WTC11 (cell line): ENCODE measurements around the gene USF2. TPM values are rescaled to one million over a fixed set of nuclear protein-coding genes. Genes with fewer than 3 reads are reported as not detected.
A peak's percentile ranks its signal among the peaks of the same experiment; 100 is the strongest.

Source experiments
- ATAC-seq: fragments of 200-7000 bp; cut with Tn5 transposase; 2 replicates; pipeline ENCODE4 v1.10.0; 2021; ENCODE audit warnings: mild to moderate bottlenecking, moderate library complexity
- CTCF ChIA-PET: fragments of 300-600 bp; sonication (Branson Sonifier 250); formaldehyde crosslinking; loops from one replicate; lab custom pipeline; 2021; ENCODE audit warnings: antibody characterized with exemption; lab: Charles Lee
- POLR2A ChIA-PET: fragments of 350-600 bp; sonication (Branson Sonifier 250); formaldehyde crosslinking; loops from one replicate; lab custom pipeline; 2021; ENCODE audit warnings: antibody characterized with exemption; lab: Charles Lee
- DNase-seq: peaks from one replicate; pipeline ENCODE4 v3.0.0; 2021; ENCODE audit warnings: low spot score
- H3K27ac Mint-ChIP-seq: 2 replicates; pipeline ENCODE4 v1.8.0; 2021; ENCODE audit warnings: mixed read lengths
- H3K27me3 Mint-ChIP-seq: 2 replicates; pipeline ENCODE4 v1.8.0; 2021; ENCODE audit warnings: low read depth, mild to moderate bottlenecking, moderate library complexity, mixed read lengths
- H3K36me3 Mint-ChIP-seq: 2 replicates; pipeline ENCODE4 v1.8.0; 2021; ENCODE audit warnings: mixed read lengths
- H3K4me1 Mint-ChIP-seq: 2 replicates; pipeline ENCODE4 v1.8.0; 2022; ENCODE audit warnings: mixed read lengths
- H3K4me3 Mint-ChIP-seq: 2 replicates; pipeline ENCODE4 v1.8.0; 2021; ENCODE audit warnings: mild to moderate bottlenecking, moderate library complexity, mixed read lengths
- H3K9me3 Mint-ChIP-seq: 2 replicates; pipeline ENCODE4 v1.8.0; 2021; ENCODE audit warnings: mixed read lengths
- ARID4B ChIP-seq: sonication (generic); formaldehyde crosslinking; IDR thresholded peaks from 2 replicates; pipeline ENCODE4 v1.8.0; 2023; ENCODE audit warnings: missing genetic modification reagents, mild to moderate bottlenecking, borderline replicate concordance
- ATF1 ChIP-seq: sonication (generic); formaldehyde crosslinking; IDR thresholded peaks from 2 replicates; pipeline ENCODE4 v1.8.1; 2023; ENCODE audit warnings: mild to moderate bottlenecking, moderate library complexity, missing genetic modification reagents
- ATF3 ChIP-seq: sonication (generic); formaldehyde crosslinking; conservative IDR thresholded peaks from 2 replicates; pipeline ENCODE4 v1.8.1; 2022; ENCODE audit warnings: mild to moderate bottlenecking, missing genetic modification reagents
- CBFB ChIP-seq: sonication (generic); formaldehyde crosslinking; IDR thresholded peaks from 2 replicates; pipeline ENCODE4 v1.8.1; 2022; ENCODE audit warnings: mild to moderate bottlenecking, low read depth, missing genetic modification reagents
- ERG ChIP-seq: fragments of 250-450 bp; sonication (Bioruptor Pico); IDR thresholded peaks from 2 replicates; pipeline ENCODE4 v1.8.0; 2021; ENCODE audit warnings: mild to moderate bottlenecking
- ETV6 ChIP-seq: sonication (generic); formaldehyde crosslinking; IDR thresholded peaks from 2 replicates; pipeline ENCODE4 v1.8.1; 2022; ENCODE audit warnings: mild to moderate bottlenecking, missing genetic modification reagents
- HMGA2 ChIP-seq: fragments of 250-450 bp; sonication (Bioruptor Pico); IDR thresholded peaks from 2 replicates; pipeline ENCODE4 v1.4.0; 2021; ENCODE audit warnings: mild to moderate bottlenecking, moderate library complexity
- IRF2 ChIP-seq: sonication (generic); formaldehyde crosslinking; IDR thresholded peaks from 2 replicates; pipeline ENCODE4 v1.8.0; 2022; ENCODE audit warnings: low read depth, missing genetic modification reagents, borderline replicate concordance
- KAT7 ChIP-seq: sonication (generic); formaldehyde crosslinking; IDR thresholded peaks from 2 replicates; pipeline ENCODE4 v1.8.1; 2023; ENCODE audit warnings: missing genetic modification reagents, mild to moderate bottlenecking, borderline replicate concordance
- MYBL2 ChIP-seq: sonication (generic); formaldehyde crosslinking; IDR thresholded peaks from 2 replicates; pipeline ENCODE4 v1.8.1; 2023; ENCODE audit warnings: mild to moderate bottlenecking, moderate library complexity, missing genetic modification reagents
- NFE2L1 ChIP-seq: sonication (generic); formaldehyde crosslinking; IDR thresholded peaks from 2 replicates; pipeline ENCODE4 v1.8.1; 2023; ENCODE audit warnings: missing genetic modification reagents
- NR1H2 ChIP-seq: sonication (generic); formaldehyde crosslinking; IDR thresholded peaks from 2 replicates; pipeline ENCODE4 v1.9.0; 2021; ENCODE audit warnings: mild to moderate bottlenecking, moderate library complexity, missing genetic modification reagents
- NR3C1 ChIP-seq: sonication (generic); formaldehyde crosslinking; conservative IDR thresholded peaks from 2 replicates; pipeline ENCODE4 v1.8.1; 2023; ENCODE audit warnings: low read depth, mild to moderate bottlenecking, missing genetic modification reagents
- SMAD3 ChIP-seq: sonication (generic); formaldehyde crosslinking; IDR thresholded peaks from 2 replicates; pipeline ENCODE4 v1.8.0; 2022; ENCODE audit warnings: missing genetic modification reagents, mild to moderate bottlenecking, borderline replicate concordance
- SP1 ChIP-seq: sonication (generic); formaldehyde crosslinking; conservative IDR thresholded peaks from 2 replicates; pipeline ENCODE4 v1.8.1; 2022; ENCODE audit warnings: missing genetic modification reagents
- TP53 ChIP-seq: sonication (generic); formaldehyde crosslinking; IDR thresholded peaks from 2 replicates; pipeline ENCODE4 v1.8.1; 2023; ENCODE audit warnings: mild to moderate bottlenecking, missing genetic modification reagents
- ZBTB21 ChIP-seq: sonication (generic); formaldehyde crosslinking; IDR thresholded peaks from 2 replicates; pipeline ENCODE4 v1.8.1; 2023; ENCODE audit warnings: mild to moderate bottlenecking, missing genetic modification reagents, borderline replicate concordance
- ZNF121 ChIP-seq: sonication (generic); formaldehyde crosslinking; IDR thresholded peaks from 2 replicates; pipeline ENCODE4 v1.8.0; 2023; ENCODE audit warnings: missing genetic modification reagents
- ZNF138 ChIP-seq: sonication (generic); formaldehyde crosslinking; conservative IDR thresholded peaks from 2 replicates; pipeline ENCODE4 v1.8.1; 2022; ENCODE audit warnings: mild to moderate bottlenecking, moderate library complexity, missing genetic modification reagents
- ZNF671 ChIP-seq: fragments of 250-450 bp; sonication (Bioruptor Pico); IDR thresholded peaks from 2 replicates; pipeline ENCODE4 v1.8.0; 2021; ENCODE audit warnings: mild to moderate bottlenecking
- total RNA-seq: library from RNA; stranded (reverse); gene quantifications from 3 replicates; pipeline ENCODE4 v1.2.3, GENCODE V29; 2021
- TF ChIP-seq, protein P1 (sequence below): fragments of 200-600 bp; IDR thresholded peaks from 2 replicates; pipeline ENCODE4 v1.8.0; 2022; ENCODE audit warnings: antibody characterized with exemption
- TF ChIP-seq, protein P2 (sequence below): sonication (generic); formaldehyde crosslinking; IDR thresholded peaks from 2 replicates; pipeline ENCODE4 v1.8.1; 2023; ENCODE audit warnings: mild to moderate bottlenecking, missing genetic modification reagents, moderate library complexity

Gene USF2
- total RNA-seq, 1 experiment from 2014 or later, result 109 TPM

DNA sequence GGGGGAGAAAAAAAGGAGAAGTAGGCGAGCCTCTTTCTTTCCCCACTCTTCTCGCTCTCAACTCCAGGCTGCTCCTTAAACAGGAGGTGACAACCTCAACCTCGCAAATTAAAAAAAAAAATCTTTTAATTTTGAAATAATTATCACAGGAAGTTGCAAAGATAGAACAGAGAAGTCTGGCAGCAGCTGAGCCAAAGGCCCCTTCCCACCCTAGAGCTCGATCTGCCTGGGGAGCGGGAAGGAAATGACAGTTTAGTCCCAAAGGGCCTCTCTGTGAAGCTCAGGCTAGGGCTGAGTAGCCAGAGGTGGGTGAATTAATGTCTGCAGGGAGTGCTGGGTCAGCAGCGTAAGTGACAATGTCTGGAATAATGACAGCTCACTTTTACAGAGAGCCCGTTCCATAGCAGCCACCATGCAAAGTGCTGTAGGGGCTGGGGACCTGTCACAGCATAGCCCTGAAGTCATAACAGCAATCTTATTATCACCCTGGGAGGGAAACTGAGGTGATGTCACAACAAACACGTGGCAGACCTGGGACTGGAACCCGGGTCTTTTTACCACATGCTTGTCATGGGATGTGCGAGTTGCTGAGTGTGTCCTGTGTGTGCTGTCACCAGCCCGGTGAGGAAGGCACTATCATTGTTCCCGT lies 51.4 kb downstream of the USF2 start (continued):
- TF ChIP-seq, protein P1, sequence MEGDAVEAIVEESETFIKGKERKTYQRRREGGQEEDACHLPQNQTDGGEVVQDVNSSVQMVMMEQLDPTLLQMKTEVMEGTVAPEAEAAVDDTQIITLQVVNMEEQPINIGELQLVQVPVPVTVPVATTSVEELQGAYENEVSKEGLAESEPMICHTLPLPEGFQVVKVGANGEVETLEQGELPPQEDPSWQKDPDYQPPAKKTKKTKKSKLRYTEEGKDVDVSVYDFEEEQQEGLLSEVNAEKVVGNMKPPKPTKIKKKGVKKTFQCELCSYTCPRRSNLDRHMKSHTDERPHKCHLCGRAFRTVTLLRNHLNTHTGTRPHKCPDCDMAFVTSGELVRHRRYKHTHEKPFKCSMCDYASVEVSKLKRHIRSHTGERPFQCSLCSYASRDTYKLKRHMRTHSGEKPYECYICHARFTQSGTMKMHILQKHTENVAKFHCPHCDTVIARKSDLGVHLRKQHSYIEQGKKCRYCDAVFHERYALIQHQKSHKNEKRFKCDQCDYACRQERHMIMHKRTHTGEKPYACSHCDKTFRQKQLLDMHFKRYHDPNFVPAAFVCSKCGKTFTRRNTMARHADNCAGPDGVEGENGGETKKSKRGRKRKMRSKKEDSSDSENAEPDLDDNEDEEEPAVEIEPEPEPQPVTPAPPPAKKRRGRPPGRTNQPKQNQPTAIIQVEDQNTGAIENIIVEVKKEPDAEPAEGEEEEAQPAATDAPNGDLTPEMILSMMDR, result no peak
- TF ChIP-seq NFE2L1 (CRISPR knock-in tag) (no peak), NR1H2 (CRISPR knock-in tag) (no peak), ZNF121 (CRISPR knock-in tag) (no peak), ERG (CRISPR knock-in tag) (no peak), ATF1 (no peak), SP1 (CRISPR knock-in tag) (no peak), IRF2 (CRISPR knock-in tag) (no peak)
- TF ChIP-seq, all 79 proteins: peak for 0

- ChIA-PET CTCF (no interaction called here), POLR2A (no interaction called here)
- DNase-seq, result no peak
- H3K27me3 Mint-ChIP-seq, result peaks cover 8% of the 10 kb centered on the region
- no peaks in the 10 kb centered on the region for H3K4me1 Mint-ChIP-seq
- H3K27ac Mint-ChIP-seq, result no peak overlapping the region
- TF ChIP-seq CBFB (CRISPR knock-in tag), result no peak
- no peak for TF ChIP-seq ETV6 (CRISPR knock-in tag)
- TF ChIP-seq ERG (CRISPR knock-in tag), result no peak
- 0 out of 2 replicates have a peak, but pooled peaks cover 2% of the 10 kb centered on the region for H3K36me3 Mint-ChIP-seq
- peaks cover 13% of the 10 kb centered on the region for H3K9me3 Mint-ChIP-seq
- no peak overlapping the region for H3K4me3 Mint-ChIP-seq
- ATAC-seq, result no peak
Observed at GRCh38 chr19:35321291-35321690, 52.5 kb downstream of the USF2 start.

DNA sequence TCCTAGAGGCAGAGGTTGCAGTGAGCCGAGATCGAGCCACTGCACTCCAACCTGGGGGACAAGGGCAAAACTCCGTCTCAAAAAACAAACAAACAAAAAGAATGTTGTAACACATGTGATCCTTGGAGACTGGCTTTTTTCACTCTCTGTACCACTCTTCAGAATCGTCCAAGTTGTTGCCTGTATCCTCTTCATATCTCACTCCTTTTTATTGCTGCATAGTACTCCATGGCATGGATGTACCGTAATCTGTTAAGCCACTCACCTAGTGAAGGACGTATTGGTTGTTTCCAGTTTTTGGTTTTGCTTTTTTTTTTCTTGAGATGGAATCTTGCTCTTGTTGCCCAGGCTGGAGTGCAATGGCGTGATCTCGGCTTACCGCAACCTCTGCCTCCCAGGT lies 53.3 kb downstream of the USF2 start:
- CTCF ChIA-PET, result no interaction called here
- DNase-seq, result no peak
- H3K4me1 Mint-ChIP-seq, result no peaks in the 10 kb centered on the region

DNA sequence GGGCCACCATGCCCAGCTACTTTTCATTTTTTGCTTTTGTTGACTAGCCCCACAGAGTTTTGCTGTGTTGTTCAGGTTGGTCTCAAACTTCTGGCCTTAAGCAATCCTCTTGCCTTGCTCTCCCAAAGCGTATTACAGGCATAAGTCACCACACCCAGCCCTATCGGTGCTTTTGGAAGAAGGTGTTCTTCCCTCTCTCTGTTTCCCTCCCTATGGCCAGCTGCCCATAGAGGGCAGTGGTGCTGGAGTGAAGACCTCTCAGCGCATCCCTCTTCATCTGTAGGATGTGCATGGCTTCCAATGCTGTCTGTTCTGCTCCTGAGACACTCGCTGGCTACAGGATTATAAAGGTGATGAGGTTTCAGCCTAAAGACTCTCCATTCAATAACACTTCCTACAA lies 58.9 kb downstream of the USF2 start:
- no peak overlapping the region for H3K4me3 Mint-ChIP-seq
- H3K9me3 Mint-ChIP-seq, result peaks cover under 1% of the 10 kb centered on the region
- no peaks in the 10 kb centered on the region for H3K36me3 Mint-ChIP-seq
- CTCF ChIA-PET, result interaction anchor here (0.6 to 2.1 kb wide), 7 partner anchors 15 to 230 kb away, joined by 3 to 10 read pairs (median 3); partner anchors contain the start of gene USF2
- DNase-seq, result peak; percentile 43
- peaks cover 13% of the 10 kb centered on the region for H3K4me1 Mint-ChIP-seq
- H3K27ac Mint-ChIP-seq, result no peak overlapping the region
- ATAC-seq, result peak; percentile 86
- H3K27me3 Mint-ChIP-seq, result no peaks in the 10 kb centered on the region; the same call in 1 of the 2 replicates
- POLR2A ChIA-PET, result no interaction called here
- TF ChIP-seq NR3C1 (no peak), ARID4B (CRISPR knock-in tag) (no peak), ERG (CRISPR knock-in tag) (no peak), ATF3 (CRISPR knock-in tag) (no peak), ZNF138 (no peak), MYBL2 (CRISPR knock-in tag) (no peak)
- TF ChIP-seq, protein P2, sequence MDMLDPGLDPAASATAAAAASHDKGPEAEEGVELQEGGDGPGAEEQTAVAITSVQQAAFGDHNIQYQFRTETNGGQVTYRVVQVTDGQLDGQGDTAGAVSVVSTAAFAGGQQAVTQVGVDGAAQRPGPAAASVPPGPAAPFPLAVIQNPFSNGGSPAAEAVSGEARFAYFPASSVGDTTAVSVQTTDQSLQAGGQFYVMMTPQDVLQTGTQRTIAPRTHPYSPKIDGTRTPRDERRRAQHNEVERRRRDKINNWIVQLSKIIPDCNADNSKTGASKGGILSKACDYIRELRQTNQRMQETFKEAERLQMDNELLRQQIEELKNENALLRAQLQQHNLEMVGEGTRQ (CRISPR knock-in tag), result no peak

More for the DNA sequence above, 53.3 kb downstream of the USF2 start:
- Mint-ChIP-seq H3K36me3 (0 out of 2 replicates have a peak, but pooled peaks cover 2% of the 10 kb centered on the region), H3K9me3 (peaks cover 13% of the 10 kb centered on the region), H3K27me3 (peaks cover 8% of the 10 kb centered on the region), H3K27ac (no peak overlapping the region), H3K4me3 (no peak overlapping the region)
- POLR2A ChIA-PET, result no interaction called here
- TF ChIP-seq KAT7 (CRISPR knock-in tag) (no peak), ZNF671 (CRISPR knock-in tag) (no peak), SMAD3 (CRISPR knock-in tag) (no peak), HMGA2 (CRISPR knock-in tag) (no peak), TP53 (CRISPR knock-in tag) (no peak), ZBTB21 (CRISPR knock-in tag) (no peak)
- no peak for ATAC-seq
